Muscle of back (tissue), 11 donors: ENCODE data around the gene EPB41L2. TPM values are rescaled to one million over a fixed set of nuclear protein-coding genes. Genes with fewer than 3 reads are reported as not detected.
"Not testable (repeated sequence)": the region's sequence is repeated elsewhere in the genome, so short reads cannot be mapped to it uniquely, and the experiment has no call there.

Experiments used
- DNase-seq, 3 donors: peaks; one replicate each; pipeline versions ENCODE4 v3.0.0 to v3.0.0-alpha.2; 2013
- polyA plus RNA-seq, 10 donors: library from polyadenylated mRNA; unstranded; fragments of 120-200 nt; gene quantifications; one replicate each; pipeline ENCODE4 v1.2.1, GENCODE V29; 2013; ENCODE audit not compliant: insufficient read length in 10 of 10

The EPB41L2 gene
- polyA plus RNA-seq, 10 donors = 143 to 283 (median 193) TPM

- peak in 2 of 3 donors; percentile 71 to 84 for DNase-seq
Observed at GRCh38 chr6:131038597-131039344, 24.3 kb downstream of the EPB41L2 start.

DNA sequence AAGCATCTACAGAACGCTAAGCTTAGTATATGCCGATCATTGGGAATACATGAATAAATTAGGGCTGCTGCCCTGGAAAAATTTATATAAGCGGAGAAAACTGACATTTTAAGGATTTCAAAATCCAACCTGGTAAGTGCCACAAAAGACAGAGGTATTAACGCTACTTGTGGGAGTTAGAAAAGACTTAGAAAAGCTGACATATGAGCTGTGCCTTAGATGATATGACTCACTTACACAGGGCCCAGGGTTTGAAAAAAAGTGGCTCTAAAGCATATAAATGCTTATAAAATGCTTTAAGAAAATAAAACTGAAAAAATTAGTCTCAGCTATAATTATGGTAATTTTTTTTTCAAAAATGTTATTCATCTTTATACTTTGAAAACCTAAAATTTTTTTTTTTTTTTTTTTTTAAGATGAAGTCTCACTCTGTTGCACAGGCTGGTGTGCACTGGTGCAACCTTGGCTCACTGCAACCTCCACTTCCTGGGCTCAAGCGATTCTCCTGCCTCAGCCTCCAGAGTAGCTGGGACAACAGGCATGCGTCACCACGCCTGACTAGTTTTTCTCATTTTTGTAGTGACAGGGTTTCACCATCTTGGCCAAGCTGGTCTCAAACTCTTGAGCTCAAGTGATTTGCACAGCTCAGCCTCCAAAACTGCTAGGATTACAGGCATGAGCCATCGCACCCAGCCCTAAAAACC lies 25.7 kb downstream of the EPB41L2 start:
- no peak for DNase-seq

DNA sequence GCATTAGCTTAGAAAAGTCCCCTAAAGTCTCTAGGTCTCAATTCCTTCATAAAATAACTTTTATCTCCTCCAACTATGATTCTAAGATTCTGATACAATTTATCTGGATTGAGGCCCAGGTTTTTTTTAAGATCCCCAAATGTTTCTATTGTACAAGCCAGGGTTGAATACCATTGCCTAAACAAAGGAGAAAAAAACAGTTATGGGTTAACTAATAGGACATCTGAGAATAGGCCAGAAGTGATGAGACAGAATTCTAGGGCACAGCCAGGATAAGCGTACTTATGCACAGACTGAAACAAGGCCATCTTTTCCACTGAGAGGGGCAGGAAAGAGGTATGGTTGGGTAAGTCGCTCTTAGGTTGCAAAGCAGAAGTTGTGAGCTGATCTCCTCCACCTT lies 26.4 kb downstream of the EPB41L2 start:
- DNase-seq = peak in 1 of 3 donors; percentile 52

DNA sequence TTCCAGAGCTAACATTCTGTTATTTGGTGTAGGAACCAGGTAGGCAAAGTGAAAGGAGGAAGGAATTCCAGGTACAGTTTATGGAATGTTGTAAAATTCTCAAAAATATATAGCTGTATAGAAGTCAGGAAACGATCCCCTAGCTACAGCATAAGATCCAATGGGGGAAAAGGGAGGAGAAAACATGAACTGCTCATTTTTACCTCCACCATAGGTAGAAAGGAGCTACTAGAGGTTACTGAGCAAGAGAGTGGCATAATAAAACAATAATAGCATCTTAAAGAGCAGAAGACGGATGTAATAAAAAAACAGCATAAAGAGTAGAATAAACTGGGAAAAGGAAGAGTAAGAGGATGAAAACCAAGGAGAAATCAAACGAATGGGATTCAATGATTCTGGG lies 26.9 kb downstream of the EPB41L2 start:
- no peak for DNase-seq

GRCh38 chr6:131035582-131035981 lies 27.5 kb downstream of the EPB41L2 start:
- DNase-seq = no peak

GRCh38 chr6:131033631-131034030 lies 29.4 kb downstream of the EPB41L2 start:
- no peak for DNase-seq

- no peak for DNase-seq
Observed at GRCh38 chr6:131029626-131030297, 33.3 kb downstream of the EPB41L2 start.

- DNase-seq = no peak
Observed at GRCh38 chr6:131027326-131027725, 35.7 kb downstream of the EPB41L2 start.

DNA sequence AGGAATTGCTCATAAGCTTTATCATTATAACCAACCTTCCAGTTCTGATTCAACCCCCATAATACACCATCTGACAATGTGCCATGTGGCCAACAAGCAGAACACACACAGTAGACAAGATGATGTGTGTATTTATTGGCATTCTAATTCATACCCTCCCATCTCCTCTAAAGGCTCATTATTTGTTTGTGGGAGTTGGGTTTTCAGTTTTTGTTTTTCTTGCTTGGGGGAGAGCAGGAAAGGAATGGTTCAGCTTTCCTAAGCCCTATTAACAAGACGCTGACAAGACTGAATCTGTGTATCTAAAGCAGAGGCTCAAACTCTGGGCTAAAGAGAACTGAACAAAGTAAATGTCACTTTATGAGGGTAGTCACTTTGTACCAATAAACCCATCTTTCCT lies 36.8 kb downstream of the EPB41L2 start:
- DNase-seq = no peak

DNA sequence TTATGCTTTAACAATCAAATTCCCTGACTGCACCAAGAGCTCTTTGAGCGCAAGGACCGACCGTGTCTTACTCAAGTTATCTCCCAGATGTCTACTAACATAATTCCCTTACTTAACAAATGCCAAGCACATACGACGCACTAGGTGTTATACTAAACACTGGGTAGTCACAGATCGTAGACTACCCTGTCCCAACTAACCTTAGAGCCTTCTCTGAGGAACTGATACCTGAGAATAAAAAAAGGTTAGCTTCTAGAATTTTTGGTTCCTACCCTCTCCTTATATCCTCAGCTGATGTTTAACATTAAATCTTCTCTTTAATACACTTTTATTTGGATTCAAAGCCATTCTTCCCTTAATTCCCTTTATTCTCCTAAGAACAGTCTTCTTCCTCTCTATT lies 38.5 kb downstream of the EPB41L2 start:
- DNase-seq = no peak

- no peak for DNase-seq
Observed at GRCh38 chr6:131023834-131024504, 39.1 kb downstream of the EPB41L2 start.

DNA sequence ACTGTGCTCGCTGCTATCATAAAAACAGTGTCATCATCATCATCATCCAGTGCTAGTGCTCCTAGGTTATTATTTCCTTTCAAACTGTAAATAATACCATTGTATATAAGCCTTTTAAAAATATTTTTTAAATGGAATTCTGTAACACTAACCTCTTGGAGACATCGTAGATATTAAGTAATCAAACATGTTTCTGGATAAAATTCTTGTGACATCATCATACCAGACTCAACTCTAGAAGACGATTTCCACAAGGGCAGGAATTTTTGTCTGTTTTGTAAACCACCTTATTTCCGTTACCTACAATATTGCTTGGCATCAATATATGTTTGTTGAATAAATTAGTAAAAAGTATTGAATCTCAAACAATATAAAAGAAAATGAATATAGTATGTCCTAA lies 40.4 kb downstream of the EPB41L2 start:
- no peak for DNase-seq

DNA sequence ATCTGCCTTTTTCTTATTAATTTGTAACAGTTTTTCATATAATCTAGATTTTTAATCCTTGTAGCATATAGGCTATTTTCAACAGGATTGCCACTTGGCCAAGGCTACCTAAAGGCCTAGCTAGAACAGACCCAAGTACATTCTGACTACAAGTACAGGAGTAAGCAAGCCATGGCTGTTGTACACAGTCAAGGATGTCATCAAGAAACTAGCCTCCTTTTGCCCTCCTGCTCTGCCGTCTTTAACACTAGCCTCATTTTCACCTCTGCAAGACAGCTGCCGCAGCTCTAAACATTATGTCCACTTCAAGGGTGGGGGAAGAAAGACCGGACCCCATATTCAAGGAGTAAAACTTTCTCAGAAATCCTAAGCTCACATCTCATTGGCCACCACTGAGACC lies 45.1 kb downstream of the EPB41L2 start:
- no peak for DNase-seq

GRCh38 chr6:131015630-131016263 lies 47.3 kb downstream of the EPB41L2 start:
- peak in 1 of 3 donors; percentile 85 for DNase-seq

- peak in 1 of 3 donors; percentile 37 for DNase-seq
Observed at GRCh38 chr6:131015025-131015591, 47.9 kb downstream of the EPB41L2 start.

DNA sequence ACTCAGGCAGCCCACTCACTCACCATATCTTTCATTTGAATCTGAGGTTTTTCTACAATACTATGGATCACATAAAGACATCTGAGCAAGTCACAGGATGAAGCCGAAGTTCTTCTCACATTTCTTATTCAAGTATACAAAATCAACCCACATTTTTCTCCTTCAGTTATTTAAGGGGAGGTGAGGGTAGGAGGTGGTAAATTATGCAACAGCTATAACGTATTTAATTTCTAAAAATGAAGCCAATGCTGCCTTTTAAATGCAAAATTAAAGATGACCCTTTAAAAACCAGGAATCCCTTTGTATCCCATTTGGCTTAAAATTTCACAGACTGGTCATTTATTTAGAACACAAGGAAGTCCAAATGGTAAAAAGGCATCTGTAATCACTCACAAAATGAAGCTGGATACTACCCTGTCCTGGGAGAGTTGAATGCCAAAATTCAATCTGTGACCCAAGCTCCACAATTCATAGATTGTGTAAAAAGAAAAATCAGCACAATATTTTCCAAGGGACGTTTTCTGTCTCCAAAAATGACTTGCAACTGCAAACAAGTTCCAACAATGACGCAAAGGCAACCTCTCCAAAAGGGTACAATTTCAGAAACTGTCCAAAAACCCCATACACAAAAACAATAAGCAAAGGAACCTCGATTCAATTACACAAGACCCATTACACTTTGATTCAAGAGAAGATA lies 48.8 kb downstream of the EPB41L2 start:
- DNase-seq = peak in 1 of 3 donors; percentile 78

DNA sequence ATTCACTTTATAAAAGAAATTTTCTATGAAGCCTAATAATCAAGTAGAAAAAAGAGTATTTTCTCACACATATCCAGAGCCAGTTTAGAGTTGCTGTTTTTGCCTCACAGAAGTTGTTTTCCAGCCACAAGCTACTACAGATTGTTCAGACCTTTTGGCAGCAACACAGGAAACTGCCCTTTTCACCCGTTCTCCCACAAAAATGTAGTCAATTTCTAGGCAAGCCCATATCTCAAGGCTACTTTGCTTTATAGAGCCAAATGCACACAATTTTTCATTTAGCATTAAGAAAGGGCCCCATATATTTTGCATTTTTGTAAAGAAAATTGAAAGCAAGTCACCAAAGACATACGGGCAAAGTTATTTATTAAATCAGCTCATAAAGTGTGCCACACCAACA lies 49.5 kb downstream of the EPB41L2 start:
- peak in 2 of 3 donors; percentile 78 to 81 for DNase-seq

- DNase-seq = no peak
Observed at GRCh38 chr6:131009790-131010189, 53.3 kb downstream of the EPB41L2 start.

DNA sequence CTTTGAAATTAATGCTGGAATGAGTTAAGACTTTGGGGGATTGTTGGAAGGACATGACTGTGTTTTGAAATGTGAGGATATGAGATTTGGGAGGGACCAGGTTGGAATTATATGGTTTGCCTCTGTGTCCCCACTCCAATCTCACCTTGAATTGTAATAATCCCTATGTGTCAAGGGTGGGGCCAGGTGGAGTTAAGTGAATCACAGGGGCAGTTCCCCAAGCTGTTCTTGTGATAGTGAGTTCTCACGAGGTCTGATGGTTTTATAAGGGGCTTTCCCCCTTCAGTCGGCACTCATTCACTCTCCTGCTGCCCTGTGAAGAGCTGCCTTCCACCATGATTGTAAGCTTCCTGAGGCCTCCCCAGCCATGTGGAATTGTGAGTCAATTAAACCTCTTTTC lies 54.1 kb downstream of the EPB41L2 start:
- DNase-seq = not testable (repeated sequence)

GRCh38 chr6:131007964-131008363 lies 55.1 kb downstream of the EPB41L2 start:
- not testable (repeated sequence) for DNase-seq

GRCh38 chr6:131007286-131007685 lies 55.8 kb downstream of the EPB41L2 start:
- DNase-seq = no peak
